Stimulated activated CD8-positive, alpha-beta memory T cell treated with anti-CD3 and anti-CD28 coated beads, Interleukin-4, amount 100 ng/mL, for 48 hours (primary cell): Measurements from ENCODE around the gene SOS1.
"Not testable (repeated sequence)": the region's sequence is repeated elsewhere in the genome, so short reads cannot be mapped to it uniquely, and the experiment has no call there.

Experiments
- DNase-seq: peaks from one replicate; pipeline ENCODE4 v3.0.0-alpha.2; 2020

SOS1 gene

DNA sequence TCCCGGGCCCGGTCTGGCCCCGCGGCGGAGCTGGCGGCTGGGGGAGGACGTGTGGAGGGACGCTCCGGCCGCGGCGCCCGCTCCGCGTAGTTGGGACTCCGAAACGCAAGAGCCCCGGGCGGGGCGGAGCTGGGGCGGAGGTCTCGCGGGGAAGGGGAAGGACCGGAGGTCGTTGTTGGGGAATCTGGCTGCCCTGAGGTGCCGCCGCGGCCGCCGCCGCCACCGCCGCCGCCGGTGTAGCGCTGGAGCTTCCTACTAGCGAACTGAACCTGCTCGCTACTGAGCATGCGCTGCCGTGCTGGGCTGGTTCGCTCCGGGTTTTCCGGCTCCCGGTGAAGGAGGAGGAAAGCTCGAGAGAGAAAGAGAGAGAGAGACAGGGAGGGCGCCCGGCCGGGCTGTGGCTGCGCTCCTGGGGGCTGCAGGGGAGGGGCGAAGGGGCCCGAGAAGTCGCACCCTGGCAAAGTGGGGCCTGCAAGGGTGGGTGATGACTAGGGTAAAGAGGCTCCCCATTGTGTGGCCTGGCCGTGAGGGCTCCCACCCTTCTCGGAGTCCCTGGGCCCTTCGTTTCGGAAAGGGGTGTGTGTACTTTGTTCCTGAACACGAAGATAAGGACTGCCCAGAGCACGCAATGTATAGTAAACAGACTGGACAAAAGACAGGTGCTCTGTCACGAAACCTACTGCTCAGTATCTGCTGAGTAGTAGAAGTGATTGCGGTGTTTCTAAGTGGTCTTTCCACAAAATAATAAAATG is at the start of gene SOS1:
Gene SOS1 (minus strand): TSS at position 281 of the 752 bp plus-strand sequence. CDS start 629 bp downstream, outside the sequence.
- DNase-seq = peak; percentile 97

DNA sequence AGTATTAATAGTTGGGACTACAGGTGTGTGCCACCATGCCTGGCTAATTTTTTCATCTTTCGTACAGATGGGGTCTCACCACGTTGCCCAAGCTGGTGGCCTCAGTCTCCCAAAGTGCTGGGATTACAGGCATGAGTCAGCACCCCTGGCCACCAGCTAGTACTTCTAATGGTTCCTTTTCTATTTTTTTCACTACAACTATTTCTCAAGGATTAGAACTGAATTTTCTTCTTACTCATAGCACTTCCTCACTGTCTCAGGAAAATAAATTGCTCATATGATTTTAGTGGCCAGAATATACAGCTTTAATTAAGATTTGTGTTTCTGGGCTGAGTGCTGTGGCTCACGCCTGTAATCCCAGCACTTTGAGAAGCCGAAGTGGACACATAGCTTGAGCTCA is 43.2 kb upstream of the SOS1 start:
- no peak for DNase-seq

DNA sequence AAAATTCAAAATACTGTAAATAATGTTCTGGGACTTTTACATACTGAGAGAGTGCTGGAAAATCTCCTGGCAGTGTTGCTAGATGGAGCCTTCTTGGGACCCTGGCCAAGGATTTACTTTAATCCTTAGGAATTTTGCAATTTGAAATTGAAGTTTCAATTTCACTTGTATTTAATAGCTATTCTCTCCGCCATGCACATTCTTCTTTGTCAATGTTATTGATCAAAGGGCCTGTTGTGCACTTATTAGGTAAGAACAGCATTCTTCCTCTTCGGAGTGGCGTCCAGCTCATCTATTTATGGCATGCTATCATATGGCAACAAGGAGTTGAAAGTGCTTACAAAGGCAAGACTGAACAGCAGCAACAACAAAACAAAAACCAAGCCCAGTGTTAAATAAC is 40.1 kb upstream of the SOS1 start:
- DNase-seq = no peak

DNA sequence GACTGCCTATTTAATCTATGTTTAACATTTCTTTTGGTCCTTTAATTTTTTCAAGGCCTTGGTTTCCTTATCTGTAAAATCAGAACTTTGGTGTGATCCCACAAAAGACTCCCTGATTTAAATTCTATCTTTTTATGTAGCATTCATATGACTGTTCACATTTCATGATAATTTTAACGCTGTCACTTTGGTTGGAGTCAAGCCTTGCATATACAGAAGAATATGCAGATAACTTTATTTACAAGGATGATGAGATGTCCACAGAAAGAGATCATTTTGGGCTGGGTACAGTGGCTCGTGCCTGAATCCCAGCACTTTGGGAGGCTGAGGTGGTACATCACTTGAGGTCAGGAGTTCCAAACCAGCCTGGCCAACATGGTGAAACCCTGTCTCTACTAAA is 38.4 kb upstream of the SOS1 start:
- DNase-seq = no peak

DNA sequence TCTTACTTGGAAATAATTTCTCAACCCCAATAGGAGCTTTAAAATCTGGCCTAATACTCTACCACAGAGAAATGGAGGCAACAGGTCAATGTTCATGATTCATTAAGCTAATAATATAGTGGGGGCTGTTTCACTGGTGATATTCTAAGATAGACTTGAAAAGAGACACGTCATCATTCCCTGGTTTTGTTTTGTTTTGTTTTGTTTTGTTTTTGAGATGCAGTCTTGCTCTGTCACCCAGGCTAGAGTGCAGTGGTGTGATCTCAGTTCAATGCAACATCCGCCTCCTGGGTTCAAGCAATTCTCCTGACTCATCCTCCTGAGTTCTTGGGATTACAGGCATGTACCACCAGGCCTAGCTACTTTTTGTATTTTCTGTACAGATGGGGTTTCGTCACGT is 37.5 kb upstream of the SOS1 start:
- no peak for DNase-seq

DNA sequence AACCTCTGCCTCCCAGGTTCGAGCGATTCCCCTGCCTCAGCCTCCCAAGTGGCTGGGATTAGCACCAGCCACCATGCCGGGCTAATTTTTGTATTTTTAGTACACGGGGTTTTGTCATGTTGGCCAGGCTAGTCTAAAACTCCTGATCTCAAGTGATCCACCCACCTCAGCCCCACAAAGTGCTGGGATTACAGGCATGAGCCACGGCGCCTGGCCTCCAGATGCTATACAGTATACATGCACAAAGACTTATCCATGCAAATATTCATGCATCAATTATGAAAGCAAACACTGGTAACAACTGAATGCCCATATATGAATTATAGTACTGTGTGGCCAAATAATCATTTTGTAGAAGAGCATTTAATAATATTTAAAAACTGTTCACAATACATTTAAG is 36.0 kb upstream of the SOS1 start:
- DNase-seq = no peak

DNA sequence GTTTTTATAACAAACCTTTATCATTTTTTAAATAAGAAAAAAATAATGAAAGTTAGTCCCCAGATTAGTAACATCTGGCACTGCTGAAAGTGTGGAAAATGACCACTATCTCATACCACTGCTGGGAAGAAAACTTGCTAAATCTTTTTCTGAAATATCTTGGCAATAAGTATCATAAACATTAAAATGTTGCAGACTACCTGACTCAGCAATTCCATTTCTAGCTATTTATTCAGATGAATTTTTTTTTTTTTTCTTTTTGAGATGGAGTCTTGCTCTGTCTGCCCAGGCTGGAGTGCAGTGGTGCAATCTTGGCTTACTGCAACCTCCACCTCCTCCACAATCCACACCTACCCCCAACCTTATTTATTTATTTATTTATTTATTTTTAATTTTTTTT is 35.3 kb upstream of the SOS1 start:
- DNase-seq = no peak

DNA sequence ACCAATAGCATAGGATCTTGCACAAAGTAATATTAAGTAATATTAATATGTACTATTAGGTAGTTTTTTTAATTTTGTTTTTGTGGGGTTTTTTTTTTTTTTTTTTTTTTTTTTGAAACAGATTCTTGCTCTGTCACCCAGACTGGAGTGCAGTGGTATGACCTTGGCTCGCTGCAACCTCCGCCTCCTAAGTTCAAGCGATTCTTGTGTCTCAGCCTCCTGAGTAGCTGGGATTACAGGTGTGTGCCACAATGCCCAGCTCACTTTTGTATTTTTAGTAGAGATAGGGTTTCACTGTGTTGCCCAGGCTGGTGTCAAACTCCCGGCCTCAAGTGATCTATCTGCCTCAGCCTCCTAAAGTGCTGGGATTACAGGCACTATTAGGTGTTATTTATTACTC is 34.7 kb upstream of the SOS1 start:
- not testable (repeated sequence) for DNase-seq

DNA sequence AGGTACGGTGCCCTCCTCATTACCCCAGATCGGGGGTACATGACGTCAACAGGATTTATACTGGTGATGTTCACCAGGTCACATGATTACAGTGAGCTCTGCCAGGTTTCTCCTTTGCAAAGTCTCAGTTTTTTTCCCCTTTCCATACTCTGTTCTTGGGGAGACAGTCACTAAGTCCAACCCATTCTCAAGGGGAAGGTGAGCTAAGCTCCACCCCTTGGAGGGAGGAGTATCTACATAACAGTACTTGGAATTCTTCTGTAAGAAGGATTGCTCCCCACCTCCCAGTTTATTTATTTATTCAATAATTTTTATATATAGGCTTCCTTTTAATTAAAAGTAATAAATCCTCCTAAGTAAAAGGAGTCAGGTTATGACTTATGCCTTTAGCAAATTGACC is 34.1 kb upstream of the SOS1 start:
- no peak for DNase-seq

DNA sequence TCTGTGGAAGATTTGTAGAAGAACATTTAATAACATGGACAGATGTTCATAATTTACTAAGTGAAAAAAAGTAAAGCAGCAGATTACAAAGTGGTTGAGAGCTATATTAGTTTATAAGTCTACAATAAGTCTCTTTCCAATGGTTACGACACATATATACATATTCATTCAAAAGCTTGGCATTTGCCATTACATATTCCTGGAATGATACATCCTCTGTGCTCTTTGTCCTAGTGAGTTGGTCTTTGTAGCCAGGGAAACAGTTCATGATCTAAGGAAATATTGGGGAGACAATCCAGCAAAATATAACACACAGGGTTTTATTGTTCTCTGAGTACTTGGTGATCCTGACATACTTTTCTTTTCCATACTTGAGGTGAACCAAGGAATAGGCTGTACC is 32.5 kb upstream of the SOS1 start:
- DNase-seq = no peak

DNA sequence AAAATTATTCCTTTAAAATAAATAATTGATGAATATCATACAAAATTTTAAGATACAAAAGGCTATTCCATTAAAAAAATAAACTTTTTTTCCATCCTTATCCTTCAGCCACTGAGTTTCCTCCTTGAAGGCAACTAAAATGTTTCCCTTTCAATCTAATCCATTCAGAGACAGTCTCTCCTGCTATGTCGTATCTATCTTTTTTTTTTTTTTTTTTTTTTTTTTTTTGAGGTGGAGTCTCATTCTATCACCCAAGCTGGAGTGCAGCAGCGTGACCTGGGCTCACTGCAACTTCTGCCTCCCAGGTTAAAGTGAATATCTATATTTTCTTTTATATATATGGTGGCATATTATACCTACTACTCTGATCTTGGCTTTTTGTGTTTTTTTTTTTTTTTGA is 31.7 kb upstream of the SOS1 start:
- DNase-seq = no peak

DNA sequence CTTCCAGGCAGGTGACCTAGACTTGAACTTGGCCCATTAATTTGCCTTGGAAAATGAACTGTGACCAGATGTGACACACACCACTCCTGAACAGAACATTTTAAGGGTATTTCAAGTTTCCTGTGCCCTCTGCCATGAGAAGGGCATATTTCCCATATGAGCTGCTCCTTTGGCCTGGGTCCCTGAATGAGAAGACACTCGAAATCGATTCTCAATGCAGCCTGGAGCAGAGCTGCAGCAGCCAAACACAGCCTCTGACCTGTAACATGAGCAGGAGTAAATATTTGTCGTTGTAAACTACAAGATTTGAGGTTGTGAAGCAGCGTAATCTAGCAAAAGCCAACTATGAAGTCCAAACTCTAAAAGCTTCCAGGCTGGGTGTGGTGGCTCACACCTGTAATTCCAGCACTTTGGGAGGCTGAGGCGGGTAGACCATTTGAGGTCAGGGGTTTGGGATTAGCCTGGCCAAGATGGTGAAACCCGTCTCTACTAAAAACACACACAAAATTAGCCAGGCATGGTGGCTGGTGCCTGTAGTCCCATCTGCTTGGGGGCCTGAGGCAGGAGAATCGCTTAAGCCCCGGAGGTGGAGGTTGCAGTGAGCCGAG is 30.1 kb upstream of the SOS1 start:
- no peak for DNase-seq

DNA sequence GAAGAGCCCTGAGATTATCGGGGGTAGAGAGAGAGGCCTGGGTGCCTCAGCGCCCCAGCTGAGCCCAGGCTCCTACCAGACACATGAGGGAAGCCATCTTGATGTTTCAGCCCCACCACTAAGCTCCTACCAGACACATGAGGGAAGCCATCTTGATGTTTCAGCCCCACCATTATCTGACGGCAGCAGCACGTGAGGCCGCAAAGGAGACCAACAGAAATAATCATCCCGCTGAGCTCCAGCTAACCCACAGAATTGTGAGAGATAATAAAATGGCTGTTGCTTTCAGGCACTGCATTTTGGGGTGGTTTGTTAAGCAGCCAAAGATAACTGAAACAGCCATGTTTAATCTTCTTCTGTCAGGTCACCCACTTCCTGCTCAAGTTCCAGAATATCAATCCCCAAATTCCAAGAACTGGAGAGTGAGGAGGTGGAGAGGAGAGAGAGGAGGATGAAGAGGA is 29.3 kb upstream of the SOS1 start:
- no peak for DNase-seq

DNA sequence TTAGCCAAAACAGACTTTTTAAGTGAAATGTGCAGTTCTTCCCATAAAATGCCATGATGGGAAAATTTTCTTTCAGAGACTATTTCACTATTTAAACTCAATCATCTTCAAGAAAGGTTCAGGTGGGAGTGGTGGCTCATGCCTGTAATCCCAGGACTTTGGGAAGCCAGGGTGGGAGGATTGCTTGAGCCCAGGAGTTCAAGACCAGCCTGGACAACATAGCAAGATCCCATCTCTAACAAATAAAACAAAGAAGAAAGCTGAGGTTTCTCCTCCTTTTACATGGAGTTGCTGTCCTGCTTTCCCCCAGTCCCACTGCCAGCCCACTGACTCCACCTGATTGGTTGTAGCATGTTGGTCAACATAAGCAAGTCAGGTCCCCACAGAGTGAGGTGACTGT is 25.8 kb upstream of the SOS1 start:
- DNase-seq = no peak

DNA sequence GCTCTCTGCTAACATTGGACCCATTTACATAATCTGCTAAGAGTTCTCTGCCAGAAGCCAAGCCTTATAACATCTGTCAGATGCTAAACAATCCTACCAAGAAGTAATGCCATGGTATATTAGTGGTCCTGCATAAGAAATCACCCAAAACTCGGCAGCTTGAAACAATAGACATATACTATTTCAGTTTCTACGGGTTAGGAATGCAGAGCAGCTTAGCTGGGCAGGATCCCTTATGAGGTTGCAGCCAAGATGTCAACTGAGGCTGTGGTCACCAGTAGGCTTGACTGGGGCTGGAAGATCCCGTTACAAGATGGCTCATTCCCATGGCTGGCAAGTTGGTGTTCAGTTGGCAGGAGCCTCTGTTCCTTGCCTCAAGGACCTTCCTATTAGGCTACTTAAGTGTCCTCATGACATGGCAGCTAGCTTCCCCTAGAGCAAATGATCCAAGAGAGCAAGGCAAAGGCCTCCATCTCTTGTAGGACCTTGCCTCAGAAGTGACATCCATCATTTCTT is 25.1 kb upstream of the SOS1 start:
- peak; percentile 16 for DNase-seq

DNA sequence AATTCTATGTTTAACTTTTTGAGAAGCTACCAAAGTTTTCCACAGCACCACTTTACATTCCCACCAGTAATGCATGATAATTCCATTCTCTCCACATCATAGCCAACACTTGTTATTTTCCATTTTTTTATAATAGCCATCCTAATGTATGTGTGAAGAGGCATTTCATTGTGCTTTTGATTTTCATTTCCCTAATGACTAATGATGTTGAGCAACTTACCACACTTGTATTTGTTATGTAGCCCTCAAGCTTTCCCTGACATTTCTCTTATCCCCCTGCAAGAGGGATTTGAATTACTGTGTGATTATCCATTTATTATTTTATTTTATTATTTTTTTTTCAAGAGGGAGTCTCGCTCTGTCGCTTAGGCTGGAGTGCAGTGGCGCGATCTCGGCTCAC is 23.6 kb upstream of the SOS1 start:
- no peak for DNase-seq

DNA sequence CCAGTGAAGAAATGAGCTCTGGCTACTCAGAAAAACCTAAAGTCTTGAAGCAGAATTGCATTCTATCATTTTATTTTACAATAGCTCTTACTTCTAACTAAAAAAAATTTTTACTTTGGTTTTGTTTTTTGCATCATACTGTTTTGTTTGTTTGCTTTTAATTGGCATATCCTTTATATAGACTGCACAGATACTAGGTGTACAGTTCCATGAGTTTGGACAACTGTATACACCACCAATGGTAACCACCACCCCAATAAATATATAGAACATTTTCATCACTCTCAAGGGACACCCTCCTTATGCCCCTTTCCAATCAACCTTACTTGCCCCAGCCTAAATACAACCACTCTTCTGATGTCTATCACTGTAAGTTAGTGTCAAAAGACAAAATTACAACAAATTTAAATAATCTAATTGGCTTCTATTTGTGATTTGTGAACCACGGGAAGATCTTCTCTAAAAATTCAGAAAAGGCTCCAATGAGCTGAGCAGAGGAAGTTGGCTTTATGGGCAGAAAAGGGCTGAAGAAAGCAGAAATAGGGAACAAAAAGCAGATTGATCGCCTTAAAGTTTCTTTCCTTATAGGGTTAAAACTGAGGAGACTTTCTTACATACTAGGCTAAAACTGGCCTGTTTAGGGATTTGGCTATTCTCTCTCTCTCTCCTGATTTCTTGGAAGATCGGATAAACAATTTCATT is 22.2 kb upstream of the SOS1 start:
- no peak for DNase-seq

DNA sequence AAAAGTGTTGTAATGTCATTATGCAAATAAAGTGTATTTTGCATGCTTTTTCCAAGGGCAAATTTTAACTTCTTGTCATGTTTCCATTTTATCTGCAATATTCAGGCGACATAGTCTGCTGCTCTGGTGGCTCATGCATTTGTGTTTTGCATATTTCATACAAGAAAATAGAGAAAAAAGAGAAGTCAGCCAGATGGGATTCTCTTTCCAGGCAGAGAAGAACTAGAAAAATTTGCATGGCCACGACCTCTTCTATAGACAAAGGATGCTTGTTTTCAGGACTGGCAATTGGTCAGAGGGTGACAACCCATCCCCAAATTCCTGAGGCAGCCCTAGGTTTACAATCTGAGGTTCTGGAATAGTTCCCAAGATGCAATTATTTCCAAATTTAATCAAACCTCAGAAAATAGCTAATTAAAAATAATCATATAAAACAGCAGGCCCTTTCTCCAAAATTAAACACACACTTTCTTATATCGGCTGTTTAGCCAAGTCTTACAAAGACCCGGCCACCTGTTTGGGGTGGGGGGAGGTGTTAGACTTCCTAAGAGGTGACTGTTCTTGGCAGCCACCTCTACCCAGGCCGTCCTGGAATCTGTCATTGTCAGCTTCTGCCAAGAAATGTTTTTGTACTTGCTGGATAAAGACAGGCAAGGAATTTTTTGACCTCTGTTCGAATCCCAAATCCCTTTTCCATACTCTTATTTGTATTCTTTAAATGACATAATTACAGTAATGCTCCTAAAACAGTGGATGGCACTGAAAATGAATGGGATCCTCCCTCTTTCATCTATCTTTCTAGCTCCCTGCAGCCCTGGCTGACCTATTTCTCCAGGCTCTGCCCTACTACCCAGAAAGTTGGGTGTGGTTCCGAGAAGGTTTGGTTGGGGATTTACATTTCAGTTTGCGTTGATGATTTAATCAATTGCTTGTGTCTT is 20.8 kb upstream of the SOS1 start:
- DNase-seq = no peak

DNA sequence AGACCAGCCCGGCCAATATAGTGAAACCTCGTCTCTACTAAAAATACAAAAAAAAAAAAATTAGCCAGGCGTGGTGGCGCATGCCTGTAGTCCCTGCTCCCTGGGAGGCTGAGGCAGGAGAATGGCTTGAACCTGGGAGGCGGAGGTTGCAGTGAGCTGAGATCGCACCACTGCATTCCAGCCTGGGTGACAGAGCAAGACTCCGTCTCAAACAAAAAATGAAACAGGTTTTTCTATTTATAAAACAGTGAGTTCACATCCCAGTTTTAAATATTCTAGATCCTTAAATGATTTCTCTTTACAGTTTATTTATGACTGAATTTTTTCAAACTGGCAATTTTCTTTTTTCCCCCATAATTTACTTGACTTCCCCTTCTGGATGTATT is 20.1 kb upstream of the SOS1 start:
- DNase-seq = not testable (repeated sequence)

DNA sequence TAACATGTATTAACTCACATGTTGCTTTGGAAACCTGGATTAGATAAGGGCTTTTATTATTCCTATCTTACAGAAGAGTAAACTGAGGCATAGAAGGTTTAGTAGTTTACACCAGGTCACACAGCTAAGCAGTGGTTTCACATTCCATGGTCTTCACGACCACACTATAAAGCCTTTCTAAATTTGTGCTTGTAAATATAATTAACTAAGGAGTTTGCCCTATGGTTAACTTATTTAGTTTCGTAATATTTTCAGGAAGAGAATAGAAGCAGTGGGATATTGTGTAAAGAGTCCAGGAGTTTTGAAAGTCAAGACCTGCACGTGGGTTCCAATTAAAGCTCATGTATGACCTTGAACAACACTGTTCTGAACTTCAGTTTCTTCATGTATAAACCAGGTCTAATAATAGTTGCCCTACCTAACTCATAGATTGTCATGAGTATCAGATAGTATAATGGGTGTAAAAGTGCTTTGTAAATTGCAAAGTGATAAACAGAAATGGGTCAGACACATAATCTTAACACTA is 19.5 kb upstream of the SOS1 start:
- no peak for DNase-seq

DNA sequence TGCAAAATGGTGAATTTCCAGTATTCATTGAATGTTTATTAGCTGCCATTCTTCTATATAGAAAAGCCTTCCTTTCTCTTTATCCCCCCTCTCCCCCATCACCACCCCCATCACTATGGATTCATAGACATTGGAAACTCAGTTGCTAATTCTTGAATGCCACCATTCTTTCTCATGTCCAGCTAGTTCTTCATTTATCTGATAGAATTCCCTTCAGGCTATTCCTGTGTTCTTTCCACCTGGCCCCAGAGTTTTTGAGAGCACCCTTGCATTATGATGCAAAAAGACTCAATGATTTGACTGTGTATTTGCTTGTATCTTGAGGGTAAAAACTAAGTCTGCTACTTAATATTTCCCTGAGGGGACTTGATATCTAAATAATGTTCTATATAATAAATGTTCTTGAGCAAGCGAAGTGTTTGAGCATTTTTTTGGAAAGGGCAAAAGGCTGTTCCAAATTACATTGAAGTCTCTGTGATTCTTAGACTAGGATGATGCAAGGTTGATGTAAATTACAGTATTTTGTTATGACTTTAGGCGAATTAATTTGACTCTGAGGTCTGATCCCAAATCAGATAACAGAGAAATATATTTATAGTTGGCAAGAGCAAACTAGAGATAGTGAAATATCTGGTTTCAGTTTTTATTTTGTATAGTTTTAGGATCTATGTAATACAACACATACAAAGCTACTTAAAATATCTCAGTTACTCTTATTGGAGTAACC is 18.8 kb upstream of the SOS1 start:
- DNase-seq = no peak

DNA sequence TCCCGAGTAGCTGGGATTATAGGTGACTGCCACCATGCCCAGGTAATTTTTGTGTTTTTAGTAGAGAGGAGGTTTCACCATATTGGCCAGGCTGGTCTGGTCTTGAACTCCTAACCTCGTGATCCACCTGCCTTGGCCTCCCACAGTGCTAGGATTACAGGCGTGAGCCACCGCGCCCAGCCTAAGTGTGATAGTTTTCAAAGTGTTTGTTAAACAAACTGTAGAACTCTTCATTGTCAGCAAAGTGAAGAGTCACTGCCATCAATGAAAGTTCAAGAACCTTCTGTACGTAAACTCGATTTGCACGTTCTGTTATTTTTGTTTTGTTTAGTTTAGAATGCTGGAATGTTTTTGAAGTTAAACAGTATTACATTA is 18.0 kb upstream of the SOS1 start:
- DNase-seq = no peak
